Osteocyte (in vitro differentiated cells): ENCODE data around the gene VRK1. TPM values are rescaled to one million over a fixed set of nuclear protein-coding genes. Genes with fewer than 3 reads are reported as not detected.
"Not testable (repeated sequence)": the region's sequence is repeated elsewhere in the genome, so short reads cannot be mapped to it uniquely, and the experiment has no call there.

Experiments used
- DNase-seq: peaks from one replicate; pipeline ENCODE4 v3.0.0; 2021; ENCODE audit warnings: mixed read lengths; ENCODE audit not compliant: unreplicated experiment; ENCODE audit errors: extremely low spot score
- H3K27ac Mint-ChIP-seq: one replicate; pipeline ENCODE4 v1.8.0; 2021; ENCODE audit warnings: mild to moderate bottlenecking, mixed read lengths; ENCODE audit not compliant: unreplicated experiment
- H3K27me3 Mint-ChIP-seq: one replicate; pipeline ENCODE4 v1.8.0; 2021; ENCODE audit warnings: mixed read lengths; ENCODE audit not compliant: unreplicated experiment
- H3K36me3 Mint-ChIP-seq: one replicate; pipeline ENCODE4 v1.8.0; 2021; ENCODE audit warnings: mixed read lengths; ENCODE audit not compliant: unreplicated experiment
- H3K4me1 Mint-ChIP-seq: one replicate; pipeline ENCODE4 v1.8.0; 2021; ENCODE audit warnings: mixed read lengths; ENCODE audit not compliant: unreplicated experiment
- H3K4me3 Mint-ChIP-seq: one replicate; pipeline ENCODE4 v1.8.0; 2021; ENCODE audit warnings: mild to moderate bottlenecking, moderate library complexity, mixed read lengths; ENCODE audit not compliant: unreplicated experiment
- H3K9me3 Mint-ChIP-seq: one replicate; pipeline ENCODE4 v1.8.0; 2021; ENCODE audit warnings: mixed read lengths; ENCODE audit not compliant: unreplicated experiment
- CTCF ChIP-seq: fragments of 200-600 bp; sonication (generic); IDR thresholded peaks from 2 replicates; pipeline ENCODE4 v1.5.0; 2021; ENCODE audit warnings: antibody characterized with exemption, mild to moderate bottlenecking, moderate library complexity
- total RNA-seq: library from RNA; stranded (reverse); gene quantifications from 2 replicates; pipeline ENCODE4 v1.2.1, GENCODE V29; 2021

VRK1 gene
- total RNA-seq, 1 donor from 2014 or later: 10.6 TPM

GRCh38 chr14:96876747-96877146 is 79.6 kb downstream of the VRK1 start:
- Mint-ChIP-seq H3K36me3 (no peaks in the 10 kb centered on the region), H3K4me1 (no peaks in the 10 kb centered on the region), H3K27me3 (no peaks in the 10 kb centered on the region), H3K9me3 (no peaks in the 10 kb centered on the region), H3K4me3 (no peak overlapping the region), H3K27ac (no peak overlapping the region)
- DNase-seq: no peak
- TF ChIP-seq CTCF: no peak

GRCh38 chr14:96881713-96882112 is 84.5 kb downstream of the VRK1 start:
- H3K9me3 Mint-ChIP-seq: peaks cover 5% of the 10 kb centered on the region
- no peak for TF ChIP-seq CTCF
- H3K4me3 Mint-ChIP-seq: no peak overlapping the region
- H3K36me3 Mint-ChIP-seq: peaks cover 4% of the 10 kb centered on the region
- H3K4me1 Mint-ChIP-seq: no peaks in the 10 kb centered on the region
- H3K27me3 Mint-ChIP-seq: no peaks in the 10 kb centered on the region
- DNase-seq: no peak
- no peak overlapping the region for H3K27ac Mint-ChIP-seq

- H3K4me3 Mint-ChIP-seq, H3K36me3 Mint-ChIP-seq, DNase-seq, H3K27me3 Mint-ChIP-seq, H3K27ac Mint-ChIP-seq, H3K9me3 Mint-ChIP-seq, H3K4me1 Mint-ChIP-seq: not testable (repeated sequence)
Observed at GRCh38 chr14:96883974-96884373, 86.8 kb downstream of the VRK1 start.

DNA sequence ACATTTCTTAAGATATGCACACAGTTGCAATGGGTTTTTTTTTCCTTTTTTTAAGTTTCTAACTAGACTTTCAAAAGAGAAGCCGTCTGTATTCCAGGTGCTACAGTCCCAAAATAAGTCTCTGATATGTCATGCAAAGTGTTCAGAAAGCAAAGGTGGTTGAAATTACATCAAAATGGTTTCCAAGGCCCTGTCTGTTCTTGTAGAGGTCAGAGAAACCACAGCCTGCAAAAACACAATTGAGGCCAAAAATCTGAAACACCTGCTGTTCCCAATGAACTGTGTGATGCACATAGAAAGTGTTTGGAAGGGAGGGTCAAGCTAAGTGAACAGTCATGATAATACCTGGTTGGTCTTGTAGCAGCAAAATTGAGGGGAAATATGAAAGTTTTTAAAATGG is 91.0 kb downstream of the VRK1 start:
- Mint-ChIP-seq H3K9me3 (peaks cover 5% of the 10 kb centered on the region), H3K36me3 (peaks cover 4% of the 10 kb centered on the region), H3K27me3 (no peaks in the 10 kb centered on the region), H3K4me3 (no peak overlapping the region), H3K4me1 (peaks cover 9% of the 10 kb centered on the region), H3K27ac (no peak overlapping the region)
- DNase-seq: no peak
- no peak for TF ChIP-seq CTCF

DNA sequence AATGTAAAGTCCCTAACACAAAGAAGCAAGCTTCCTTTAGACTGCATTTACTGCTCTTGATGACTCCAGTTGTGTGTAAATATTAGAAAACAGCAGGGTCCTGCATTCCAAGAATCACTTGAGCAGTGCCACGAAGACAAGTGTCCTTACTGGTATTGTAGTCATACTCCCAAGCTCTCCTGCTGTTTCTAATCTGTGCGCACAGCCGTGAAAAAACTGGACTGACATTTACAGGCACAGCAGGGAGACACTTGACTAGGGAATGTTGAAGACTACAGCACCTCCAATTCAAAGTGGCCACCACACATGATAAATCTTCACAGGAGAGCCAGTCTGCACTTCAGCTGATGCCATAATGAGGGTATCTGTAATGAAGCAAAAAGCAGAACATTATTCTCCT is 91.4 kb downstream of the VRK1 start:
- Mint-ChIP-seq H3K4me3 (no peak overlapping the region), H3K36me3 (peaks cover 4% of the 10 kb centered on the region), H3K27ac (no peak overlapping the region), H3K4me1 (peaks cover 9% of the 10 kb centered on the region), H3K9me3 (peaks cover 5% of the 10 kb centered on the region), H3K27me3 (no peaks in the 10 kb centered on the region)
- DNase-seq: no peak
- no peak for TF ChIP-seq CTCF

- DNase-seq: no peak
- Mint-ChIP-seq H3K9me3 (peaks cover 5% of the 10 kb centered on the region), H3K27me3 (no peaks in the 10 kb centered on the region), H3K27ac (no peak overlapping the region), H3K36me3 (peaks cover 4% of the 10 kb centered on the region), H3K4me1 (peaks cover 9% of the 10 kb centered on the region), H3K4me3 (no peak overlapping the region)
- TF ChIP-seq CTCF: no peak
Observed at GRCh38 chr14:96889091-96889490, 91.9 kb downstream of the VRK1 start.
